ENCODE results near the gene PHC2.

PHC2 gene

DNA sequence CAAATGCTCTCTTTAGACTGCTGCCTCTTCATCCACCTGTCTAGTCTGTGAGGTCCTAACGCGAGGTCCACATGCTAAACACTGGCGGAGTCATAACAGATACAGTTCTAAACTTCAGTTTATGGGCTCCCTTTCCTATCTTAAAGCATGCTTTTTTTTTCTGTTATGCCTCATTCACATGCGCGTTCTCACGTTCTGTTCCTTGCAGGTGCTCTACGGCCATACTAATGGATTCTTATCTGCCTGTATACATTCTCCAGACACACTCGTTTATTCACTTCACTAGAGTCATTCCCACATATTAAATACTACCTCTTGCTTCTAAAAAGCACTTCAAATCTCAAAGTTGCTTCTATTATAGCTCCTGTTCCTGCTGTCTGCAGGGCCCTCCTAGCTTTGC, 38.7 kb downstream of the PHC2 start:
- no peak for DNase-seq (ENCODE audit: low read depth)

DNA sequence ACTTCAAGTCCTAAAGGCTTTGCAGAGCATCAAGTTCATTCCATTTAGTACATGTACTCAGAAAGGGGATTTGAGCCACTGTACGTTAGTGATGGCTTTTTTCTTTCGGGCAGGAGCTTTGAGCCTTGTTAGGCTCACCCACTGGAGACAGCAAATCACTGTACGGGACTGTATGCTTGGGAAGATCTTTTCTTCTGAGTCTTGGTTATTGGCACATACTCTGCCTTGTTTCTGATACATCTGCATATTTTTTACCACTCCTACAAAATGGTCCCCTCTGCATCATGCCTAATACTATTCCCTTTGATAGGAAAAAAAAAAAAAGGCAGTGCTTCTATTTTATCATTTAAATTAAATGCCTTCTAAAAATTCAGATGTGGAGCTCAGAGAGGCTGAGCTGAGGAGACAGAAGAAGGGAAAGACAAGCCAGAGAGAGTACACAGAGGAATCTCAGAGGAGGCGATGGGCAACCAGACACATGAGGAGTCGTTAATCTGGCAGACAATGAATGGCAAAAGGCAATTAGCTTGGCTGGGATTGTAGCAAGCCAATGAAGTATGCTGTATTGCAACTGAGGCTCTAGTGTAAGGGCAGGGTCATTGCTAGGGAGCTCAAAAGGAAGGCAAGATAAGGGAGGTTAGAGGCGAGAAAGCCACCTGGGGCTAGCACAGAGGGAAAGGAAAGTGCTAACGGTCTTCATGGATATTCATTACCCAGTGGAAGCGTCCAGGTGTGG, 39.4 kb downstream of the PHC2 start:
- TF ChIP-seq, protein P1, sequence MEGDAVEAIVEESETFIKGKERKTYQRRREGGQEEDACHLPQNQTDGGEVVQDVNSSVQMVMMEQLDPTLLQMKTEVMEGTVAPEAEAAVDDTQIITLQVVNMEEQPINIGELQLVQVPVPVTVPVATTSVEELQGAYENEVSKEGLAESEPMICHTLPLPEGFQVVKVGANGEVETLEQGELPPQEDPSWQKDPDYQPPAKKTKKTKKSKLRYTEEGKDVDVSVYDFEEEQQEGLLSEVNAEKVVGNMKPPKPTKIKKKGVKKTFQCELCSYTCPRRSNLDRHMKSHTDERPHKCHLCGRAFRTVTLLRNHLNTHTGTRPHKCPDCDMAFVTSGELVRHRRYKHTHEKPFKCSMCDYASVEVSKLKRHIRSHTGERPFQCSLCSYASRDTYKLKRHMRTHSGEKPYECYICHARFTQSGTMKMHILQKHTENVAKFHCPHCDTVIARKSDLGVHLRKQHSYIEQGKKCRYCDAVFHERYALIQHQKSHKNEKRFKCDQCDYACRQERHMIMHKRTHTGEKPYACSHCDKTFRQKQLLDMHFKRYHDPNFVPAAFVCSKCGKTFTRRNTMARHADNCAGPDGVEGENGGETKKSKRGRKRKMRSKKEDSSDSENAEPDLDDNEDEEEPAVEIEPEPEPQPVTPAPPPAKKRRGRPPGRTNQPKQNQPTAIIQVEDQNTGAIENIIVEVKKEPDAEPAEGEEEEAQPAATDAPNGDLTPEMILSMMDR (IDR thresholded peaks at IDR 0.05; ENCODE audit: insufficient read depth, low read depth, low read length, missing control alignments) = no peak
- no peak for DNase-seq (ENCODE audit: low read depth)
- no peak overlapping the region for H3K4me3 ChIP-seq (ENCODE audit: low read depth, low read length)

More for the DNA sequence above, 38.7 kb downstream of the PHC2 start:
- TF ChIP-seq, protein P1 (IDR thresholded peaks at IDR 0.05; ENCODE audit: insufficient read depth, low read depth, low read length, missing control alignments) = no peak
- no peak overlapping the region for H3K4me3 ChIP-seq (ENCODE audit: low read depth, low read length)

DNA sequence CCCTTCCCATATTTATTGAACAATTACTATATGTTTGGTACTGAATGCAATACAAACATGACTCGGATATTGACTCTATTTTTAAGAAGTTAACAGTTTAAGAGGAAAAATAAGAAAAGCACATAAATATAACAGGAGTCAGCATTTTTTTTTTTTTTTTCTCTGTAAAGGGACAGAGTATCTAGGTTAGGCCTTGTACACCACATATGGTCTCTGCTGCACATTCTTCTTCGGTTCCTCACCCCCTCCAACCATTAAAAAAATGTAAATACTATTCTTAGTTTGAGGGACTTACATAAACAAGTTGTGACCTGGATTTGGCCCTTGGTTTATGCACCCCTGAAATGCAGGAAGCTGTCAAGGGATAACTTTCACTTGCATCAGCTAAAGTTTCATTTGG, 40.4 kb downstream of the PHC2 start:
- H3K4me3 ChIP-seq (ENCODE audit: low read depth, low read length) = no peak overlapping the region
- TF ChIP-seq, protein P1 (IDR thresholded peaks at IDR 0.05; ENCODE audit: insufficient read depth, low read depth, low read length, missing control alignments) = no peak
- no peak for DNase-seq (ENCODE audit: low read depth)

DNA sequence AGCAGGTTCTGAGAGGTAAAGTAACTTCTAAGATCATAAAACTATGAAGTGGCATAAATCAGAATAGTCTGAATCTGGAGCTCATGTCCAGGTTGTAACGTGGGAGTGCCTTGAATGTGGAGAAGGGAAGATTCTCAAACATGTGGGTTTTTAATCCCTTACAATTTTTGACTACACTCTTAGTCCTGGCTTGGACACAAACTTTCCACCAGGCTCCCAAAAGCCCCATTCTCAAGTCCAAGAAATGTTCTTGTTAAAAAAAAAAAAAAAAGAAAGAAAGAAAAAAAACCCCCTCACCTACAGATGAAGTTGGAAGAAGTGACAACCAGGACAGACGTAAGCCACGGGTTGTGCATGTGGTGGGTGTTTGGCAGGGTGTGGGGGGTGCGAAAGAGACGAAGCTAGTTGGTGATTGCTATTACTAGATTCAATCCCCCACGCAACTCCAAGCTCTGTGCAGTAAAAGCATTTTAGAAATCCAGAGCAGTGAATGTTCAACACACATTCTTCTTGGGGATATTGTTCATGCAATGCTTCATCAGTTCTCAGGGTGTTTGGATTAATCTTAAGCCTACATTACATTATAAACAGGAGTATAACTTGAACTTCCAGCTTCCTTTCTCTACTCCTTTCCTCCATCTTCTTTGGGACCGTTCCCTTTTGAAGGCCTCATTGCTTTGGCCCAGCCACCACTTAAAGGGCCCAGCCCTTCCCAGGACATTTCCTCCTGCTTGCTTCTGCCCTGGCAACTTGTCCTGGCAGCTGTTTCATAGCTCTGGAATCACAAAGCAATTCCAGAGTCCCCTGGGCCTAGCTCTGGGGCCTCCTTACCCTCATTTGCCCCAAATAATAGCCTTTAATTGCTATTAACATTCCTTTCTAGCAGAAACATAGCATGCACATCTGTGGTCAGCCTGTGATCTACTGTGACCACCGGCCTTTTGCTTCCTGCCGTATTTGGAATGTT, 41.8 kb downstream of the PHC2 start:
- TF ChIP-seq, protein P1 (IDR thresholded peaks at IDR 0.05; ENCODE audit: insufficient read depth, low read depth, low read length, missing control alignments) = no peak
- H3K4me3 ChIP-seq (ENCODE audit: low read depth, low read length) = no peak overlapping the region
- DNase-seq (ENCODE audit: low read depth) = no peak

DNA sequence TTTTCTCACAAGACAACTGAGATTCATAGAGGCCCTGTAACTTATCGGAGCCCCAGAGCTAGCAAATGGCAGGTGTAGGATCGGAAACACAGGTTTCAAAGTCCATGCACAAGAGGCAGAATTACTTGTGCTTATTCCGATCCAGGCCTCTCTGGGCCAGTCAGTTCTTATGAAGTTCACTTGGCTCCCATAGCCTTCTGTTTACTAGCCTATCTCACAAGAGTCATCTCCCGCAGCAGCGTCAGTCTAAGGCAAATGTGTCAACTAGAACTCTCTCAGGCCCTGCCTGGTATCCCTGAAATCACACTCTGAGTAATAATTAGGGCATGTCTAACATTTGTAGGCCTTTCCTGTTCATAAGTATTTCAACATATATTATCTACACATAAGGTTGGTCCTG, 43.3 kb downstream of the PHC2 start:
- TF ChIP-seq, protein P1 (IDR thresholded peaks at IDR 0.05; ENCODE audit: insufficient read depth, low read depth, low read length, missing control alignments) = no peak

DNA sequence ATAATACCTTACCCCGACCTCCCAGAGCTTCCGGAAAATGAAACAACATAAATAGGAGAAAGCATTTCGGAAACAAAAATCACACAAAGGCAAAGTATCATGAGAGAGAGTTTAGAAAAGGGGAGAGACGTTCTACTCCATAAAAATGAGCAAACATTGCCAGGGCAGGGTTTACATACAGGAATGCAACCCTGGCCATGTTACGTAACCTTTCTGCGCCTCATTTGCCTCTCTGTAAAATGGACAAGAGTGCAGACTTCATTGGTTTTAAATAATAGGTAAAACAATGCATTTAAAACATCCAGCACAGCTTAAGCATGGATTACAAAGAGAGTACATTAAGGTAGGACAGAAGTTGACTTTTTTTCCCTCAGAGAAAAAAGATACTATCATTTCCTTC, 45.6 kb downstream of the PHC2 start:
- TF ChIP-seq, protein P1 (IDR thresholded peaks at IDR 0.05; ENCODE audit: insufficient read depth, low read depth, low read length, missing control alignments) = no peak
- H3K4me3 ChIP-seq (ENCODE audit: low read depth, low read length) = no peak overlapping the region
- no peak for DNase-seq (ENCODE audit: low read depth)

More for the DNA sequence above, 43.3 kb downstream of the PHC2 start:
- no peak overlapping the region for H3K4me3 ChIP-seq (ENCODE audit: low read depth, low read length)
- DNase-seq (ENCODE audit: low read depth) = no peak
